Neural crest cell (in vitro differentiated cells): ENCODE measurements around the gene EVA1C. TPM values are rescaled to one million over a fixed set of nuclear protein-coding genes. Genes with fewer than 3 reads are reported as not detected.
"Not testable (repeated sequence)": the region's sequence is repeated elsewhere in the genome, so short reads cannot be mapped to it uniquely, and the experiment has no call there.

ENCODE experiments used
- DNase-seq: peaks from one replicate; pipeline ENCODE4 v3.0.0; 2021; ENCODE audit warnings: low read depth, mixed read lengths, low spot score
- H3K27ac Mint-ChIP-seq: one replicate; pipeline ENCODE4 v1.8.0; 2021; ENCODE audit warnings: mild to moderate bottlenecking, mixed read lengths; ENCODE audit not compliant: unreplicated experiment
- H3K27me3 Mint-ChIP-seq: 2 replicates; pipeline ENCODE4 v1.8.0; 2021; ENCODE audit warnings: low read depth, mild to moderate bottlenecking, mixed read lengths
- H3K36me3 Mint-ChIP-seq: 2 replicates; pipeline ENCODE4 v1.8.0; 2021; ENCODE audit warnings: low read depth, mild to moderate bottlenecking, mixed read lengths
- H3K4me1 Mint-ChIP-seq: 2 replicates; pipeline ENCODE4 v1.8.0; 2021; ENCODE audit warnings: mixed read lengths
- H3K4me3 Mint-ChIP-seq: one replicate; pipeline ENCODE4 v1.8.0; 2021; ENCODE audit warnings: mild to moderate bottlenecking, mixed read lengths
- H3K9me3 Mint-ChIP-seq: 2 replicates; pipeline ENCODE4 v1.8.0; 2021; ENCODE audit warnings: mixed read lengths
- total RNA-seq: library from RNA; stranded (reverse); gene quantifications from 2 replicates; pipeline ENCODE4 v1.2.1, GENCODE V29; 2021
- TF ChIP-seq, protein P1 (sequence below): fragments of 200-600 bp; sonication (generic); conservative IDR thresholded peaks from 2 replicates; pipeline ENCODE4 v1.5.0; 2021; ENCODE audit warnings: antibody characterized with exemption, mild to moderate bottlenecking

Gene EVA1C
- total RNA-seq, 1 donor from 2014 or later = not detected

DNA sequence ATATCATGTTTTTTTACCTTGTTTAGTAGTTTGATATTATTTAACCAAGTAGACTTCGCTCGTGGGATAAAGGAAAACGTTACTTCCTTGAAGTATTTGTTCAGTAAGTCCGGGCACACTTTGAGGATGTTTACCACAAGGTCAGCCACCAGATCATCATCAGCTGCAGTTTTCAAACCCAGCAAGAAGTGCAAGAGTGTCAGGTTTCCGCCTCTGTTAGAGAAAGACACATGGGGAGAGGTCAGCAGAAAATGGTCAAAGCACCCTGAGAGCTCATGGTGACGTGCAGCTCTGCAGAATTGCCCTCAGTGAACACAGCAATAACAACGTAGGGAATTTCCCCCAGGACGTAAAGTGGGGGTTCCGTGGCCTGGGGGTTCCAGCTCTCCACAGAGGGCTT, 44.1 kb upstream of the EVA1C start:
- Mint-ChIP-seq H3K4me3 (no peak overlapping the region), H3K4me1 (peaks cover 7% of the 10 kb centered on the region), H3K27me3 (no peaks in the 10 kb centered on the region), H3K36me3 (peaks cover 10% of the 10 kb centered on the region), H3K27ac (no peak overlapping the region), H3K9me3 (no peaks in the 10 kb centered on the region)
- no peak for DNase-seq
- TF ChIP-seq, protein P1, sequence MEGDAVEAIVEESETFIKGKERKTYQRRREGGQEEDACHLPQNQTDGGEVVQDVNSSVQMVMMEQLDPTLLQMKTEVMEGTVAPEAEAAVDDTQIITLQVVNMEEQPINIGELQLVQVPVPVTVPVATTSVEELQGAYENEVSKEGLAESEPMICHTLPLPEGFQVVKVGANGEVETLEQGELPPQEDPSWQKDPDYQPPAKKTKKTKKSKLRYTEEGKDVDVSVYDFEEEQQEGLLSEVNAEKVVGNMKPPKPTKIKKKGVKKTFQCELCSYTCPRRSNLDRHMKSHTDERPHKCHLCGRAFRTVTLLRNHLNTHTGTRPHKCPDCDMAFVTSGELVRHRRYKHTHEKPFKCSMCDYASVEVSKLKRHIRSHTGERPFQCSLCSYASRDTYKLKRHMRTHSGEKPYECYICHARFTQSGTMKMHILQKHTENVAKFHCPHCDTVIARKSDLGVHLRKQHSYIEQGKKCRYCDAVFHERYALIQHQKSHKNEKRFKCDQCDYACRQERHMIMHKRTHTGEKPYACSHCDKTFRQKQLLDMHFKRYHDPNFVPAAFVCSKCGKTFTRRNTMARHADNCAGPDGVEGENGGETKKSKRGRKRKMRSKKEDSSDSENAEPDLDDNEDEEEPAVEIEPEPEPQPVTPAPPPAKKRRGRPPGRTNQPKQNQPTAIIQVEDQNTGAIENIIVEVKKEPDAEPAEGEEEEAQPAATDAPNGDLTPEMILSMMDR = no peak

DNA sequence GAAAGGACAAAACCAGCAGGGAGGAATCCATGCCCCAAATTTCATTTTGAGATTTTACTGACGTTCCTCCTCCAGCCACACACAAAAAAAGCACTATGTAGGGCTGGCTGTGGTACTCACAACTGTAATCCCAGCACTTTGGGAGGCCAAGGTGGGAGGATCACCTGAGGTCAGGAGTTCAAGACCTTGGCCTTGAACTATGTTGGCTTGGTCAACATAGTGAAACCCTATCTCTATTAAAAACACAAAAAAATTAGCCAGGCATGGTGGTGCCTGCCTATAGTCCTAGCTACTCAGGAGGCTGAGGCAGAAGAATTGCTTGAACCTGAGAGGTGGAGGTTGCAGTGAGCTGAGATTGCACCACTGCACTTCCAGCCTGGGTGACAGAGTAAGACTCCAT, 43.5 kb upstream of the EVA1C start:
- DNase-seq, H3K4me3 Mint-ChIP-seq, H3K27ac Mint-ChIP-seq, H3K4me1 Mint-ChIP-seq, H3K9me3 Mint-ChIP-seq, H3K27me3 Mint-ChIP-seq: not testable (repeated sequence)
- peaks cover 10% of the 10 kb centered on the region for H3K36me3 Mint-ChIP-seq

DNA sequence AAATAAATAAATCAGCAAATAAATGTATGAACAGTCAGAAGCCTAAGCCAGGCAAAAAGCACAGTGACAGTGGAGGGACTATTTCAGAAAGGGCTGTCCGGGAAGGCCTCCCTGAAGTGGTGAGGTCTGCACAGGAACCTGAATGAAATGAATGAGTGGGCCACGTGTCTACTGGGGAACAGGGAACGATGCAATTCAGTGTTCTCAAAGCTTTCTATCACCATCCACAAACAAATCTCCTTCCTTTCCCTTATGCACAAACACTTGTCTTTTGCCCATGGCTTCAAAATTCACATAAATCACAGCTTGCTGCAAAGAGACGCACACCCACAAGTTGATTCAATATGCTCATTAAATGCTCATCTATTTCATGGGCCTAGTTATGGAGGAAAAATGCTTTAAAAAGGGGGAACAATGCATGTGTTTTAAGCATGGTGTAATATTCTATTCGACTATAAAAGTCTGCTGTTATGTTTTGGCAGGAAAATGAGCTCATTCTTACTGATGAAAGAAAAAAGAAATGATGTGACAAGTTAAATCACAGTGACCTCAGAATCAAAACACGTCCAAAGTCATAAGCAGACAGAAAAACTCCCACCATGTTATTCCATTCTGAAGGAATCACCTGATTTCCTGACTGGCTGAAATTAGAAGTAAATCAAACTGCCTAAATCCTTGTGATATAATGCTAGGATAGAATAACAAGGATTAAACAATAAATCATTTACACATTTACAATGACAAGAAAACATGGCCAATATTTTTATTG, 41.3 kb upstream of the EVA1C start:
- Mint-ChIP-seq H3K9me3 (no peaks in the 10 kb centered on the region), H3K4me3 (no peak overlapping the region), H3K36me3 (peaks cover 4% of the 10 kb centered on the region), H3K27me3 (no peaks in the 10 kb centered on the region), H3K4me1 (no peaks in the 10 kb centered on the region), H3K27ac (no peak overlapping the region)
- TF ChIP-seq, protein P1 = no peak
- DNase-seq = no peak

DNA sequence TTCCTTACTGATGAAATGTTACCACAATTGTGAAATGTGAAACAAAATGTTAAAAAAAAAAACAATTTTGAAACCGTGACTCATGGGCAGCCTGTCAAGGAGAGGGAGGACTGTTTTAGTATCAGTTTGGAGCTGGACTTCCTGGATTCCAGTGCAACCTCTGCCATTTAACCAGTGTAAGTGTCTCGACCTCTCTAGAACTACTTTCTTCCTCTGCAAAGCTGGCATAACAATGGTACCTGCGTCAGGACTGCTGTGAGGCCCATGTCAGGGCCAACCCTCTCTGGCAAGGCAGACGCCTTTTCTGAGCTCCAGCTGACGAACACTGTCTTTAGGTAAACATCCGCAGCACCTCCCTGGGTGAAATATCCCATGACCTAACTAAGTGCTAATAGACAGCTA, 40.6 kb upstream of the EVA1C start:
- H3K4me1 Mint-ChIP-seq = no peaks in the 10 kb centered on the region
- no peaks in the 10 kb centered on the region for H3K27me3 Mint-ChIP-seq
- peaks cover 2% of the 10 kb centered on the region for H3K36me3 Mint-ChIP-seq
- no peaks in the 10 kb centered on the region for H3K9me3 Mint-ChIP-seq
- H3K4me3 Mint-ChIP-seq = no peak overlapping the region
- TF ChIP-seq, protein P1 = no peak
- no peak for DNase-seq
- H3K27ac Mint-ChIP-seq = no peak overlapping the region

DNA sequence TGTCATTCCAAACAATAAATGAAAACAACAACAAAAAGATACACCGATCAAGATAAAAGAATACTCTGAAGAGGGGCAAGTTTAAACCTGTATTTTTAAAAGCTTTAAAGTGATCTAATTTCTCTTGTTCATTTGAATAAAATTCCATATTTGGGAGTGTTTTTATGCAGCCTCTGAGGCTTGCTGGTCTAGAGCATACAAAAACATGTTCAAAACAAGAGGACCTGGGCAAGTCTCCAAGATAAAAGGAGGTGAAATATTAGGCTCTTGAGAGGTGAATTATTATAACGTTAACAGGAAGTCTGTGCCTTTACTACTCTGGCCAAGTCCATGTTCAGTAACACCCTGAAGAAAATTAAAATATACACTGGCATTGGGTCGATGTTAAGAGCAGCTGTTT, 39.8 kb upstream of the EVA1C start:
- Mint-ChIP-seq H3K9me3 (no peaks in the 10 kb centered on the region), H3K27ac (no peak overlapping the region), H3K4me1 (no peaks in the 10 kb centered on the region), H3K27me3 (no peaks in the 10 kb centered on the region), H3K4me3 (no peak overlapping the region), H3K36me3 (peaks cover 2% of the 10 kb centered on the region)
- DNase-seq = no peak
- TF ChIP-seq, protein P1 = no peak

DNA sequence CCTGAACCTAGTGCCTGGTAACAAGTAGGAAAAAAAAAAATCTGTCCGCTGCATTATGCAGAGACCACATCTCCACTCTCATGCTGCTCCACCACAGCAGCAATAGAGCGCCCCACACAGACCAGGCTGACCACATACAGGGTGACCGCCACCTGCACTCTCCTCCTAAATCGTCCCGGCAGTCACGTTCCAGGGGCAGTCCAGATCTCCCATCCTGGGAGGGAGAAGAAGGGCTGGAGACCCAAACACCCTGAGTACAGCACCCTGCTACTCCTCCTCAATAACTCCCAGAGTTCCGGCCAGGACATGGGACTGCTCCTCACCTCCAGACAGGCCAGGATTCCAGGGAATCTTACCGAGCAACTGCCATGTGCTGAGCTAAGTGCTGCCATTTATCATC, 35.0 kb upstream of the EVA1C start:
- peaks cover 5% of the 10 kb centered on the region for H3K36me3 Mint-ChIP-seq
- no peaks in the 10 kb centered on the region for H3K9me3 Mint-ChIP-seq
- DNase-seq = no peak
- TF ChIP-seq, protein P1 = no peak
- no peaks in the 10 kb centered on the region for H3K27me3 Mint-ChIP-seq
- no peak overlapping the region for H3K4me3 Mint-ChIP-seq
- H3K27ac Mint-ChIP-seq = no peak overlapping the region
- H3K4me1 Mint-ChIP-seq = peaks cover 10% of the 10 kb centered on the region
